DND-41 (cell line): Measurements from ENCODE around the gene CALCOCO1.
"Not testable (repeated sequence)": the region's sequence is repeated elsewhere in the genome, so short reads cannot be mapped to it uniquely, and the experiment has no call there.

ENCODE experiments used
- ATAC-seq: fragments of 200-7000 bp; cut with Tn5 transposase; 3 replicates; pipeline ENCODE4 v1.9.1; 2021; ENCODE audit warnings: low read depth; ENCODE audit not compliant: insufficient read depth
- DNase-seq: peaks from one replicate; pipeline ENCODE4 v3.0.0-alpha.2; 2020
- H2AFZ ChIP-seq: 2 replicates; pipeline ENCODE4 v1.6.0; 2012; ENCODE audit warnings: low read depth, low read length
- H3K27ac ChIP-seq: 2 replicates; pipeline ENCODE4 v1.5.1; 2012; ENCODE audit warnings: low read length, inconsistent platforms
- H3K27me3 ChIP-seq: fragments of 200-600 bp; sonication (generic); 2 replicates; pipeline ENCODE4 v1.6.0; 2012; ENCODE audit warnings: low read length, mild to moderate bottlenecking, inconsistent platforms; ENCODE audit not compliant: insufficient read depth, poor library complexity
- H3K36me3 ChIP-seq: 2 replicates; pipeline ENCODE4 v1.5.1; 2012; ENCODE audit warnings: low read length, inconsistent platforms; ENCODE audit not compliant: insufficient read depth
- H3K4me1 ChIP-seq: 2 replicates; pipeline ENCODE4 v1.5.1; 2012; ENCODE audit warnings: mild to moderate bottlenecking, low read length; ENCODE audit not compliant: insufficient read depth
- H3K4me2 ChIP-seq: 2 replicates; pipeline ENCODE4 v1.6.0; 2012; ENCODE audit warnings: mild to moderate bottlenecking, moderate library complexity, low read length, inconsistent platforms; ENCODE audit not compliant: insufficient read depth
- H3K4me3 ChIP-seq, 2 experiments: fragments of 200-600 bp in 1 of 2; shearing (Covaris generic) in 1 of 2; 2 replicates each; pipeline ENCODE4 v1.5.1; 2012 to 2016; ENCODE audit warnings: inconsistent platforms in 2 of 2, low read length in 2 of 2, mild to moderate bottlenecking in 2 of 2, low read depth in 1 of 2, moderate library complexity in 1 of 2
- H3K79me2 ChIP-seq: 2 replicates; pipeline ENCODE4 v1.6.0; 2012; ENCODE audit warnings: low read length, inconsistent platforms; ENCODE audit not compliant: insufficient read depth
- H3K9ac ChIP-seq: 2 replicates; pipeline ENCODE4 v1.6.0; 2012; ENCODE audit warnings: low read depth, mild to moderate bottlenecking, inconsistent platforms, low read length, moderate library complexity
- H3K9me3 ChIP-seq: 2 replicates; pipeline ENCODE4 v1.5.1; 2012; ENCODE audit warnings: low read length, moderate library complexity, mild to moderate bottlenecking, inconsistent platforms; ENCODE audit not compliant: insufficient read depth, severe bottlenecking
- H4K20me1 ChIP-seq: 2 replicates; pipeline ENCODE4 v1.6.0; 2012; ENCODE audit warnings: low read length; ENCODE audit not compliant: insufficient read depth
- CTCF ChIP-seq: IDR thresholded peaks from 2 replicates; pipeline ENCODE4 v1.5.1; 2012; ENCODE audit warnings: borderline replicate concordance, low read length, moderate library complexity, mild to moderate bottlenecking; ENCODE audit not compliant: poor library complexity, severe bottlenecking; ENCODE audit errors: extremely low read depth
- EZH2 ChIP-seq: IDR thresholded peaks from 3 replicates; pipeline ENCODE4 v1.6.1; 2012; ENCODE audit warnings: borderline replicate concordance, low read depth, mild to moderate bottlenecking, moderate library complexity, low read length, inconsistent platforms; ENCODE audit not compliant: severe bottlenecking

The CALCOCO1 gene

GRCh38 chr12:53720946-53721345, 6.3 kb downstream of the CALCOCO1 start:
- no peaks in the 10 kb centered on the region for H4K20me1 ChIP-seq
- H3K4me3 ChIP-seq = no peak overlapping the region
- H3K27me3 ChIP-seq = no peaks in the 10 kb centered on the region
- peaks cover 2% of the 10 kb centered on the region; the same call in 1 of the 2 replicates for H3K79me2 ChIP-seq
- H3K9ac ChIP-seq = no peak overlapping the region
- no peak overlapping the region for H3K27ac ChIP-seq
- no peak for ATAC-seq
- H3K36me3 ChIP-seq = peaks cover 30% of the 10 kb centered on the region
- no peak overlapping the region for H2AFZ ChIP-seq
- H3K4me2 ChIP-seq = no peak overlapping the region
- DNase-seq = no peak
- no peaks in the 10 kb centered on the region for H3K9me3 ChIP-seq
- TF ChIP-seq CTCF (no peak), EZH2 (no peak)
- H3K4me1 ChIP-seq = peaks cover 6% of the 10 kb centered on the region

GRCh38 chr12:53719649-53720048, 7.6 kb downstream of the CALCOCO1 start:
- no peak overlapping the region for H3K4me3 ChIP-seq
- no peaks in the 10 kb centered on the region for H3K27me3 ChIP-seq
- no peaks in the 10 kb centered on the region for H3K9me3 ChIP-seq
- H3K79me2 ChIP-seq = no peaks in the 10 kb centered on the region
- H3K9ac ChIP-seq = no peak overlapping the region
- H3K27ac ChIP-seq = no peak overlapping the region
- TF ChIP-seq CTCF (no peak), EZH2 (no peak)
- H2AFZ ChIP-seq = no peak overlapping the region
- DNase-seq (no peak), ATAC-seq (no peak)
- H3K4me1 ChIP-seq = no peaks in the 10 kb centered on the region
- H3K4me2 ChIP-seq = no peak overlapping the region
- peaks cover 30% of the 10 kb centered on the region for H3K36me3 ChIP-seq
- no peaks in the 10 kb centered on the region for H4K20me1 ChIP-seq

GRCh38 chr12:53718567-53718966, 8.7 kb downstream of the CALCOCO1 start:
- DNase-seq, H3K4me3 ChIP-seq, H2AFZ ChIP-seq, H3K27ac ChIP-seq, H3K27me3 ChIP-seq, H3K79me2 ChIP-seq, H3K4me2 ChIP-seq, H3K9me3 ChIP-seq, ATAC-seq, H3K9ac ChIP-seq, H3K4me1 ChIP-seq, H4K20me1 ChIP-seq: not testable (repeated sequence)
- peaks cover 24% of the 10 kb centered on the region for H3K36me3 ChIP-seq

GRCh38 chr12:53717319-53717718, 9.9 kb downstream of the CALCOCO1 start:
- H3K27ac ChIP-seq = no peak overlapping the region
- no peak for DNase-seq
- TF ChIP-seq EZH2 (no peak), CTCF (no peak)
- H3K27me3 ChIP-seq = no peaks in the 10 kb centered on the region
- no peaks in the 10 kb centered on the region for H3K79me2 ChIP-seq
- no peaks in the 10 kb centered on the region for H3K4me1 ChIP-seq
- no peak overlapping the region for H2AFZ ChIP-seq
- no peak for ATAC-seq
- H3K4me2 ChIP-seq = no peak overlapping the region
- H4K20me1 ChIP-seq = no peaks in the 10 kb centered on the region
- no peak overlapping the region for H3K4me3 ChIP-seq
- H3K36me3 ChIP-seq = peaks cover 16% of the 10 kb centered on the region
- no peaks in the 10 kb centered on the region for H3K9me3 ChIP-seq
- no peak overlapping the region for H3K9ac ChIP-seq
